Measurements from ENCODE around the gene OOSP4A.

The OOSP4A gene

GRCh38 chr11:59963733-59964132 is at the start of gene OOSP4A:
OOSP4A (plus strand) TSS chr11:59964033; CDS start chr11:59964033, 0 bp downstream.
- no peak for DNase-seq (ENCODE audit: low read depth in 2 of 2)

DNA sequence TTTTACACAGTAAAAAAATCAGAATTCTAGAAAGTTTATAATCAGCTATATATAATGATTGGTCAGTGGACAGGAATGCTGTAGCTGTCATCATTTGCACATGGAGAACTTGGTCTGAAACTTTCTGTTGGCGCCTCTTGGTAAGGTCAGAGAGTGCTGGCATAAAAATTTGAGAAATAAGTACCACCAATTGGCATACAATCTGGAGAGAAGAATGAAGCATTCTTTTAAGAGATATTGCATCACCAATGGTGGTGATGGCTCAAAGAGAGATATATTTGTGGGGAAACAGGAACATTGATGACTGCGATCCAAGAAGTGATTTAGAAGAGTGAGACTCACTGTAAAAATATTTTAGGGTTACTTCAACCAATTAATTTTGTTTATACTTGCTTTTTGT is 45.4 kb upstream of the OOSP4A start:
- DNase-seq (ENCODE audit: low read depth in 2 of 2) = no peak

- DNase-seq (ENCODE audit: low read depth in 2 of 2) = no peak
These were observed 44.7 kb upstream of the OOSP4A start for GRCh38 chr11:59918987-59919589.

DNA sequence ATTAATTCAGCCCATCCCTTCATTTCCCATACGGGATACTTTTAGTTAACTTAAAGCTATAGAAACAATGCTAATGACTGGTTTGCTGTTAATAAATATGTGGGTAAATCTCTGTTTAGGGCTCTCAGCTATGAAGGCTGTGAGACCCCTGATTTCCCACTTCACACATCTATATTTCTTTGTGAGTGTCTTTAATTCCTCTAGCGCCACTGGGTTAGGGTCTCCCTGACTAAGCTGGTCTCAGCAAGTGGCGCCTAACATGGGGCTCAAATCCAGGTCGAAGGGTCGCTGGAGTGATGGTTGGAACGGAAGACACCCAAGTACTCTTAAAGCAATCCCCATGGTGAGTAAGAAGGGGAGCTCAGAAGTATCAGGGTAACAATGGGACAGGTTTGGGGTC is 40.0 kb upstream of the OOSP4A start:
- no peak for DNase-seq (ENCODE audit: low read depth in 2 of 2)

- DNase-seq (ENCODE audit: low read depth in 2 of 2) = no peak
These were observed 32.1 kb upstream of the OOSP4A start for GRCh38 chr11:59931688-59932087.

GRCh38 chr11:59938132-59938531 is 25.7 kb upstream of the OOSP4A start, which contains the start of gene OOSP1:
OOSP1 (plus strand) TSS chr11:59938432; CDS start chr11:59938455, 23 bp downstream.
- DNase-seq (ENCODE audit: low read depth in 2 of 2) = no peak

- no peak for DNase-seq (ENCODE audit: low read depth in 2 of 2)
These were observed 25.1 kb upstream of the OOSP4A start for GRCh38 chr11:59938718-59939117.

DNA sequence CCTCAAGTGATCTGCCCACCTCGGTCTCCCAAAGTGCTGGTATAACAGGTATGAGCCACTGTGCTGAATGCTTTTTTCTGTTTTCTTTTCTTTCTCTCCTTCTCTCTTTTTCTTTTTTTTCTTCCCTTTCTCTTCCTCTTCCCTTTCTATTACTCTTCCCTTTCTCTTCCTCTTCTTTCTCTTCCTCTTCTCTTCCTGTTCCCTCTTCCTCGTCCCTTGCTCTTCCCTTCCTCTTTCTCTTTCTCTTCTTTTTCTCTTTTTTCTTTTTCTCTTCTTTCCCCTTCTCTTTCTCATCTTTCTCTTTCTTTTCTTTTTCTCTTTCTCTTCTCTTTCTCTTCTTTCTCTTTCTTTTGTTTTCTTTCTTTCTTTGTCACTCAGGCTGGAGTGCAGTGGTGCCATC is 24.4 kb upstream of the OOSP4A start:
- DNase-seq (ENCODE audit: low read depth in 2 of 2) = no peak

DNA sequence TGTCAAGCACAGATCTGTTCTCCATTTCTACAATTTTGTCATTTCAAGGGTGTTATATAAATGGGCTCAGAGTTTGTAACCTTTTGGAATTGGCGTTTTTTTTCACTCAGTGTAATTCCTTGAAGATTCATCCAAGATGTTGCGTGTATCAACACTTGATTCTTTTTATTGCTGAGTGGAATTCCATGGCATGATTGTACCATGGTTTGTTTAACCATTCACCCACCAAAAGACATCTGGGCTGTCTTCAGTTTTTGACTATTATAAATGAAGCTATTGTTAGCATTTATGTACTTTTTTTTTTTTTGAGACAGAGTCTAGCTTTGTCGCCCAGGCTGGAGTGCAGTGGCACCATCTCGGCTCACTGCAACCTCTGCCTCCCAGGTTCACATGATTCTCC is 22.7 kb upstream of the OOSP4A start:
- DNase-seq (ENCODE audit: low read depth in 2 of 2) = no peak

DNA sequence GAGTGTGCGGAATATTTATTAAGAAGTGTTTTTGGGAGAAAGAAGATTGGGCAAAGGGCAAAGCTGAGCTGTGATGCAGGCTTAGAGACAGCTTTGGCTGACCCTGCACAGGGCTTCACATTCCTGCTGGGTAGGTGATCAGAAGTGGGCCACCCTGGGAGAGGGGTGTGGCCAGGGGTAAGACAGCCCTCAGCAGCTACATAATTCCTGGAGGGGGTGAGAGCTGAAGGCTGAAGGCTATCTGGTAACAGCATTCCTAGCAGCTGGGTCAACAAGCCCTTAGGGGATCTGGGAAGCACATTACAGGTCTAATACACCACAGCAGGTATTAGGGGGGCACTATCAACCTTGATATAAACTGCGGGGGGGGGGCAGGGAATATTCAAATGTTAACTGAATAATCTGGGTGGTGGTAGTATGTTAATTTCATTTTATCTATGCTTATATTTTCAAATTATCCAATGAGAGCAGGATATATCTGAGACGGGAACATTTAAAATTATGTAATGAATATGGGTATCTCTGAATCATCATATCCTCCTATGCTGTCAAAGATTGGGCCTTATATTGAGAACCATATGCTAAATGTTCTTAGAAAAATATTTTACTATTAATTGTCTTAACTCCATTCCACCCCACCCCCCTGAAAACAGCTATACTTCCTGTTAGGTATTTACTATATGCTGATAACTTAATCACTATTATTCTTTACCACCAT is 19.7 kb upstream of the OOSP4A start:
- DNase-seq (ENCODE audit: low read depth in 2 of 2) = no peak

DNA sequence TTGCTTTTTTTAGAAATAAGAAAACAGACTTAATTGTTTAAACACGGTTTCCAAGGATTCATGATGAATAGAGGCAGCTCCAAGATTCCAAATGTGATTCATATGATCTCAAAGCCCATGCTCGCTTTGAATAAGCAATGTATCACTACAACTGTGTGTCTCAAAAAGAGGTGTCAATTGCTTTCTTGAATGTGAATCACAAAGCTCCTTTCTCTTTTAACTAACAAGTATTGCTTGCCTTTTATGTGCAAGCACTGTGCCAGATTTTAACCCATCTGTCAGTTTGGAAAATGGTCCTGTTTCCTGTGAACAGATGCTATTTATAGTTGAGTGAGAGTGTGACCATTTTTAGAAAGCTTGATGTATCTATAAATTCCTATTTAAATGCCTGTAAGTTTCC is 19.1 kb upstream of the OOSP4A start:
- DNase-seq (ENCODE audit: low read depth in 2 of 2) = no peak

- DNase-seq (ENCODE audit: low read depth in 2 of 2) = no peak
These were observed 10.2 kb upstream of the OOSP4A start for GRCh38 chr11:59953463-59954218.

DNA sequence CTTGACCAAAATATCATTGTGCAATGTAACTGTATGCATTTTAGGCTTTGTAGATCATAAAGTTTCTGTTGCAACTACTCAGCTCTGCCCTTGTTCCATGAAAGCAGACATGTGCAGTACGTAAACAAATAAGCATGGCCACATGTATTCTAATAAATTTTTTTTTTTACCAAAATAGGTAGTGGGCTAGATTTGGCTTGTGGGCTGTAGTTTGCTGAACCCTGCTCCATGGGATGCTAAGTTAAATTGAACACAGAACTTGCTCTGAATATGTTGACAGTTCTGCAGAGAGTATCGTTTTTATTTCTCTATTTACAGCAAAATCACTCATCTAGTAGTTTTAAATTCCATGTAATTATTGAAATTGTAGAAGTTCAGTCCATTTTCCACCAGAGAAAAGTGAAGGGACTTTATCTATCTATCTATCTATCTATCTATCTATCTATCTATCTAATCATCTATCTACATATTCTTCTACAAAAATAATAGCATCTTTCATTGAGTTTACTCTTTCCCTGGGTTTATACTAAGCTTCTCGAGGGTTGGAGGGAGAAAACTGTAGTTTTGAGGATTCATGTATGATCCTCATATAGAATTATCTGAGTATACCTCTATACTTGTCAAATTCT is 9.5 kb upstream of the OOSP4A start:
- DNase-seq (ENCODE audit: low read depth in 2 of 2) = no peak

DNA sequence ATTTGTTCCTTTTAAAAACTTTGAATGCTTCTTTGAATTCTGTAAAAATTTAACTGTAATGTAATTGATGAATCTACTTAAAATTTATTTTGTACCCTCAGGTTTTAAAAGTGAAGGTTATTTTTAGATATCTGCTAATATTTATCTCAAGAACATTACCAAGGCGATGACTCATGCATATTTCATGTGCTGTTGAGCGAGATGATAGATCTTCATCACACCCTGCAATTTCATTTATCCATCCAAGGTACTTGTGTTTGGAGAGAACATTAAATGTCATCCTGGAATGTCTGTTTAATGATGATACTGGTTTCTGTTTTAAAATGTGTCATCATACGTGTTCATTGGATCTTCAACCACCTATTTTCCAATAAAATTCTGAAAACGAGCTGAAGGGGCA is 6.7 kb upstream of the OOSP4A start:
- DNase-seq (ENCODE audit: low read depth in 2 of 2) = no peak

DNA sequence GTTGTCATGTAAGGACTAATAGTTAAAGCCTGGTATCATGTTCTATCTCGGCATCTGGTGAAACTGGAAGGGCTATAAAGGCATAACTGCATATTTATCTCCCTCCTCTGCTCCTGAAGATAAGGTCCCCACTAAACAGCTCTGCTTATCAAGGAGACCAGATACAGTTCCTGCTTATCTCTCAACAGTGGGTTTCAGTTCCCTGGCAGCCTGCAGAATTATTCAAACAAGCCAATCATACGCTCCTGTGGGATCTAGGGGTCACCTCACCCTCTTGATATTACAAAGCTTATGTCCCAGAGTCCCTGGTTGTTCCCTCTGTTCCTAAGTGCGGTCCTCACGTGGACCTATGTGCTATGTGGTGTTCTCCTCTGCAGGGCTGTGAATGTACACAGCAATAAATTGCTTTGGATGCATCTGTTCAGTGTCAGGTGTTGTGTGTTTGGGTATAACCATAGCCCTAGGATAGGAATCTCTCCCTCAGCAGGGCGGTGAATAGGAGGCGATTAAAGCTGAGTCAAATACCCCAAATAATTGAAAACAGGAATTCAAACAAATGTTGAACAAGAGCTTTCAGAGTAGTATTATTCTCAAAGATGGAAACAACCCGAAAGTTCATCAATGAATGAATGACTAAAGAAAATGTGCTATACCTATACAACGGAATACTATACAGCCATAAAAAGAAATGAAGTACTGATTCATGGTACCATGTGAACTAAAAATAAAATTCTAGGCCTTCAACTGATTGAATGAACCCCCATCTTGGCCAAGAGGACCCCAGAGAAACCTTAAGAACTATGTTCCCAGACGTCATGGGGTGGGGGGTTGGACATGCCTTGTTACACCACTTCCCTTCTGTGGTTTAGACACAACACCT is 3.1 kb upstream of the OOSP4A start:
- no peak for DNase-seq (ENCODE audit: low read depth in 2 of 2)

- DNase-seq (ENCODE audit: low read depth in 2 of 2) = no peak
These were observed 1.7 kb upstream of the OOSP4A start for GRCh38 chr11:59962107-59962482.

DNA sequence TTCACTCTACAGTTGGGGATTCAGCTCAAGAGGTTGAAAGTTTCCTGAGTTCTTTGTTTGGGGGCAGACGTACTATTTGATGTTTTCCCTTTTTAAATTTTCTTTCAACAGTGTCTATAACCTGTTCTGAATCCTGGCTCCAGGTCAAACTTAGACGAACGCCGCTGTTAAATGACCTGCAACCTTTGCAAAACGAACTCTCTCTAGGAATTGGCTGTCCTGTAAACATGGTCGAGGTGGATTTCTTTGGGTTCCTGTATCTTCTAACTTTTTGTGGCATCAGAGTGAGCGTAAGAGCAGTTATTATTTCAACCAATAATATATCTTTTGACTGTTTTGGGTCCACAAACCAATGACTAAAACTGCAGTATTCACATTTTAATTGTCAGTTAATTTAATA is 1.6 kb downstream of the OOSP4A start:
- no peak for DNase-seq (ENCODE audit: low read depth in 2 of 2)

DNA sequence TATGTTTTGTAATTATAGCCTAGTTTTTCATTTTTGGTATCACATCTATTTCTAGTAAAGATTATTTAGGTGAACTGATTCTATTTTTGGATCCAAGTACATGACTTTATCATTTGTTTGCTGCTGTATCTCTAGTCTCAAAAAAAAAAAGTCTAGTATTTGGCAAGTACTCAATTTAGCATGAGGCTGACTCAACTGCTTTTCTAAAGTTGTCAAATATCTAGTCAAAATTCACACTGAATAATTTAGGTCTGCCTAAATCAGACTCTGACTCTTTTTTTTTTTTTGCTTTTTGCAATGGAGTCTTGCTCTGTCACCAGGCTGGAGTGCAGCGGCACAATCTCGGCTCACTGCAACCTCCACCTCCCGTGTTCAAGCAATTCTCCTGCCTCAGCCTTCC is 2.4 kb downstream of the OOSP4A start:
- DNase-seq (ENCODE audit: low read depth in 2 of 2) = no peak

- DNase-seq (ENCODE audit: low read depth in 2 of 2) = no peak
These were observed 4.0 kb downstream of the OOSP4A start for GRCh38 chr11:59967677-59968394.

DNA sequence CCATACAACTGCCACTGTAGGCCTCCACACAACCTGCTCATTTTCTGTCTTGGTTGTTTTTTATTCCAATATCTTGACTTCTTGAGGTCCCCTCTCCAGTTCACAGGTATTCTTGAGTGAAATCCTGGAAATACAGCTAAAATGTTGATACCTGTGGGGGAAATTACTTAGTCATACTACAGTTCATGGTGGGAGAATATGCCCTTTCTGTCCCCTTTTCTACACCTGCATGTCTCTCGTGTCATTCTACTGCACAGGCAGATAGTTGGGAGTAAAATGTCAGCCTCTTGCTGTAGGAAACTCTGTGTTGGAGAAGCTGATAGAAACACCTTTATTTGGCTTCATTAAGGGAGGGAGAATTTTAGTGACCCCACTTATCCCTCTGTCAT is 4.6 kb downstream of the OOSP4A start:
- DNase-seq (ENCODE audit: low read depth in 2 of 2) = no peak

GRCh38 chr11:59973097-59973496 is 9.3 kb downstream of the OOSP4A start:
- no peak for DNase-seq (ENCODE audit: low read depth in 2 of 2)

Measured in stimulated activated CD4-positive, alpha-beta T cell treated with anti-CD3 and anti-CD28 coated beads, Interleukin-1b, Interleukin-23, amount 100 ng/mL, for 1 hour (primary cell).